Measurements from ENCODE around the gene PLOD3.
A peak's percentile ranks its signal among the peaks of the same experiment; 100 is the strongest.

PLOD3 gene

DNA sequence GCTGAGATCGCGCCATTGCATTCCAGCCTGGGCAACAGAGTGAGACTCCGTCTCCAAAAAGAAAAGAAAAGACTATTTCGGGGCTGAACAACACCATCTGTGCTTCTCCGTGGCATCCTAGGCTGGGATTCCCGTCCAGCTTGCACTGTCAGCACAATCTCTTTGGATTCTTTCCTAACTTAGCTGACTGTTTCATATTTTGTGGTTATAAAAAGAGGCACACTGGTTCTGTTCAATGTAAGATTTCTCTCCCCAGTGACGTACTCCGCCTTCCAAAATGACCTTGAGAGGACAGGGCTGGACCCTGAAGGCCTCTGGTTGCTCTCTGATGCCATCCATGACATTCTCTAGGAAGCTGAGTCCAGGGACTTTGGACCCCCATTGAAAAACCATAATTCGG is 9.3 kb upstream of the PLOD3 start:
- Histone ChIP-seq H3K27me3 (ENCODE audit: control insufficient read depth in 2 of 2, insufficient read depth in 2 of 2, low read length in 2 of 2) (no peaks in the 10 kb centered on the region), H3K4me1 (ENCODE audit: control insufficient read depth in 2 of 2, insufficient read depth in 2 of 2, low read length in 2 of 2) (peaks cover 3 to 4% of the 10 kb centered on the region in 2 donors), H3K4me3 (ENCODE audit: low read length in 2 of 2) (no peak overlapping the region), H3K27ac (ENCODE audit: low read depth in 2 of 2, low read length in 2 of 2) (no peak overlapping the region), H3K9ac (ENCODE audit: low read depth in 1 of 2, low read length in 2 of 2) (no peak overlapping the region), H3K36me3 (ENCODE audit: control insufficient read depth in 2 of 2, insufficient read depth in 2 of 2, low read length in 2 of 2) (peaks cover 10 to 38% of the 10 kb centered on the region in 2 donors), H3K9me3 (ENCODE audit: control insufficient read depth in 2 of 2, low read length in 2 of 2) (no peaks in the 10 kb centered on the region)

GRCh38 chr7:101225650-101226049 is 8.3 kb upstream of the PLOD3 start:
- Histone ChIP-seq H3K9me3 (ENCODE audit: control insufficient read depth in 2 of 2, low read length in 2 of 2) (no peaks in the 10 kb centered on the region), H3K4me3 (ENCODE audit: low read length in 2 of 2) (no peak overlapping the region), H3K9ac (ENCODE audit: low read depth in 1 of 2, low read length in 2 of 2) (no peak overlapping the region), H3K27me3 (ENCODE audit: control insufficient read depth in 2 of 2, insufficient read depth in 2 of 2, low read length in 2 of 2) (no peaks in the 10 kb centered on the region), H3K4me1 (ENCODE audit: control insufficient read depth in 2 of 2, insufficient read depth in 2 of 2, low read length in 2 of 2) (no peaks in the 10 kb centered on the region), H3K27ac (ENCODE audit: low read depth in 2 of 2, low read length in 2 of 2) (no peak overlapping the region), H3K36me3 (ENCODE audit: control insufficient read depth in 2 of 2, insufficient read depth in 2 of 2, low read length in 2 of 2) (peaks cover 10 to 40% of the 10 kb centered on the region in 2 donors)

DNA sequence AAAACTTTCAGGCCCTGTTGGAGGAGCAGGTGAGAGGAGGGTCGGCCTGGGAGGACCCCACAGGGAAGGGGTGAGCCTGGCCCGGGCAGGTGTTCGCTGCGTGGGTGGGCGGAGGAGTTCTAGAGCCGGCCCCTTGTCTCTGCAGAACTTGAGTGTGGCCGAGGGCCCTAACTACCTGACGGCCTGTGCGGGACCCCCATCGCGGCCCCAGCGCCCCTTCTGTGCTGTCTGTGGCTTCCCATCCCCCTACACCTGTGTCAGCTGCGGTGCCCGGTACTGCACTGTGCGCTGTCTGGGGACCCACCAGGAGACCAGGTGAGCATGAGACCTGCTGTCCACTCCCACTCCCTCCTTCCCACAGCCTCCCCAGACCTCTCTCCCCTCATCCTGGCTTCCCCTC is 6.1 kb upstream of the PLOD3 start:
- Histone ChIP-seq H3K27ac (ENCODE audit: low read depth in 2 of 2, low read length in 2 of 2) (no peak overlapping the region), H3K27me3 (ENCODE audit: control insufficient read depth in 2 of 2, insufficient read depth in 2 of 2, low read length in 2 of 2) (no peaks in the 10 kb centered on the region), H3K4me3 (ENCODE audit: low read length in 2 of 2) (no peak overlapping the region), H3K9me3 (ENCODE audit: control insufficient read depth in 2 of 2, low read length in 2 of 2) (no peaks in the 10 kb centered on the region), H3K4me1 (ENCODE audit: control insufficient read depth in 2 of 2, insufficient read depth in 2 of 2, low read length in 2 of 2) (peaks cover 9 to 11% of the 10 kb centered on the region in 2 donors), H3K9ac (ENCODE audit: low read depth in 1 of 2, low read length in 2 of 2) (no peak overlapping the region), H3K36me3 (ENCODE audit: control insufficient read depth in 2 of 2, insufficient read depth in 2 of 2, low read length in 2 of 2) (peaks cover 10 to 40% of the 10 kb centered on the region in 2 donors)

DNA sequence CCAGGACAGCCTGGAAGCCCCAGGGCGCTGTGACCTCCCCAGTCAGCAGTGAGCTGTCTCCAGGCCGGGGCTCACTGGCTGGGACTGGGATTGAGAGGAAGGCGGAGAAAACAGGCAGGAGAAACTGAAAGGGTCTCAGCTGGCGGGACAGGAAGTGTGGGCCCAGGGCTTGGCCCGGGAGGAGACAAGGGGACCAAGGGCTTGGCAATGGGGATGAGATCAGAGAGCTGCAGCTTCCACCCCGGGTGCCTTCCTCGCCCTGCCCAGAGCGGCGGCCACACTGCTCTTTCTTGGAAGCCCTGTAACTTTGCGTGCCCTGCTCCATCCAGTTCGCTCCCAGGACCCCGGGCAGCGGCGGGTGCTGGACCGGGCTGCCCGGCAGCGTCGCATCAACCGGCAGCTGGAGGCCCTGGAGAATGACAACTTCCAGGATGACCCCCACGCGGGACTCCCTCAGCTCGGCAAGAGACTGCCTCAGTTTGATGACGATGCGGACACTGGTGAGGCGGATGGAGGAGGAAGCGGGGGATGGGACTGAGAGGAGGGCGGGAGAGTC is 5.0 kb upstream of the PLOD3 start:
- no peak overlapping the region for H3K27ac ChIP-seq (ENCODE audit: low read depth in 2 of 2, low read length in 2 of 2)
- H3K9ac ChIP-seq (ENCODE audit: low read depth in 1 of 2, low read length in 2 of 2) = no peak overlapping the region
- no peaks in the 10 kb centered on the region for H3K9me3 ChIP-seq (ENCODE audit: control insufficient read depth in 2 of 2, low read length in 2 of 2)
- peaks cover 11 to 13% of the 10 kb centered on the region in 2 donors for H3K4me1 ChIP-seq (ENCODE audit: control insufficient read depth in 2 of 2, insufficient read depth in 2 of 2, low read length in 2 of 2)
- no peaks in the 10 kb centered on the region for H3K27me3 ChIP-seq (ENCODE audit: control insufficient read depth in 2 of 2, insufficient read depth in 2 of 2, low read length in 2 of 2)
- H3K36me3 ChIP-seq (ENCODE audit: control insufficient read depth in 2 of 2, insufficient read depth in 2 of 2, low read length in 2 of 2) = peaks cover 10 to 32% of the 10 kb centered on the region in 2 donors
- no peak overlapping the region for H3K4me3 ChIP-seq (ENCODE audit: low read length in 2 of 2)

- peaks cover 10 to 23% of the 10 kb centered on the region in 2 donors for H3K36me3 ChIP-seq (ENCODE audit: control insufficient read depth in 2 of 2, insufficient read depth in 2 of 2, low read length in 2 of 2)
- H3K9me3 ChIP-seq (ENCODE audit: control insufficient read depth in 2 of 2, low read length in 2 of 2) = no peaks in the 10 kb centered on the region
- H3K4me1 ChIP-seq (ENCODE audit: control insufficient read depth in 2 of 2, insufficient read depth in 2 of 2, low read length in 2 of 2) = peaks cover 21 to 24% of the 10 kb centered on the region in 2 donors
- no peaks in the 10 kb centered on the region for H3K27me3 ChIP-seq (ENCODE audit: control insufficient read depth in 2 of 2, insufficient read depth in 2 of 2, low read length in 2 of 2)
- no peak overlapping the region for H3K9ac ChIP-seq (ENCODE audit: low read depth in 1 of 2, low read length in 2 of 2)
- no peak overlapping the region for H3K4me3 ChIP-seq (ENCODE audit: low read length in 2 of 2)
- H3K27ac ChIP-seq (ENCODE audit: low read depth in 2 of 2, low read length in 2 of 2) = no peak overlapping the region
These were observed 2.9 kb upstream of the PLOD3 start for GRCh38 chr7:101220295-101220694.

DNA sequence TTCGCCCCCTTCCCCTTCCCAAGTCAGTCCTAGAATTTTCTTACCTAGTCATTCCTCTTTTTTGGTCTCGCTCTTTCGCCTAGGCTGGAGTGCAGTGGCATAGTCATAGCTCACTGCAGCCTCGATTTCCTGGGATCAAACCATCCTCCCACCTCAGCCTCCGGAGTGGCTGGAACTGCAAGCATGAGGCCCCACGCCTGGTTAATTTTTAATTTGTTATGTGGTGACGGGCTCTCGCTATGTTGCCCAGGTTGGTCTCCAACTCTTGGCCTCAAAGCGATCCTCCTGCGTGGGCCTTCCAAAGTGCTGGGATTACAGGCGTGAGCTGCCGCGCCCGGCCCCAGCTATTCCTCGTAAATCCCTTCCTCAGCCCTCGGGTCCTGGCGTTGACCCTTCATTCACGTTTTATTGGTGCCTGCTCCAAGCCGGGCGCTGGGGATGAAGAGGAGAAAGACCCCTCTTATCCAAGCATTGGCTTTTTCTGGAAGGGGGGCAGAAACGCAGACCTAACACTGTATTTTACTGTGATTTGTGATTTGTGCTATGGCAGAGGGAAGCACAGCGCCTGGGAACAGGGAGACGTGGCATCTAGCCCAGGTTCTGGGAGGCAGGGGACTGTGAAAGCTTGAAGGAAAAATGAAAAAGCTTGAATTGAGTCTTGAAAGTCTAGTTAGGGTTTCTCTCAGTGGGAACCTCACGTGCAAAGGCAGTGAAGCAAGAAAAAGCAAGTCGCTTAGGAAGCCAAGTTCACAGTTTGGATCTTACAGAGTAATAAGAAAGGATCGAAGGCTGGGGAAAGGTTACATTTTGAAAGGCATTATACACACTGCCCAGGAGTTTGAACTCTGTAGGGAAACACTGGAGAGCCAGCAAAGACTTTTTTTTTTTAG is 1.1 kb upstream of the PLOD3 start:
- H3K4me3 ChIP-seq (ENCODE audit: low read length in 2 of 2) = peak overlapping the region; percentile 92 to 99
- peaks cover 23 to 24% of the 10 kb centered on the region in 2 donors for H3K4me1 ChIP-seq (ENCODE audit: control insufficient read depth in 2 of 2, insufficient read depth in 2 of 2, low read length in 2 of 2)
- H3K36me3 ChIP-seq (ENCODE audit: control insufficient read depth in 2 of 2, insufficient read depth in 2 of 2, low read length in 2 of 2) = peaks cover 7 to 16% of the 10 kb centered on the region in 2 donors
- H3K9me3 ChIP-seq (ENCODE audit: control insufficient read depth in 2 of 2, low read length in 2 of 2) = no peaks in the 10 kb centered on the region
- H3K27ac ChIP-seq (ENCODE audit: low read depth in 2 of 2, low read length in 2 of 2) = peak overlapping the region; percentile 97 to 99
- peak overlapping the region; percentile 83 to 93 for H3K9ac ChIP-seq (ENCODE audit: low read depth in 1 of 2, low read length in 2 of 2)
- H3K27me3 ChIP-seq (ENCODE audit: control insufficient read depth in 2 of 2, insufficient read depth in 2 of 2, low read length in 2 of 2) = no peaks in the 10 kb centered on the region

DNA sequence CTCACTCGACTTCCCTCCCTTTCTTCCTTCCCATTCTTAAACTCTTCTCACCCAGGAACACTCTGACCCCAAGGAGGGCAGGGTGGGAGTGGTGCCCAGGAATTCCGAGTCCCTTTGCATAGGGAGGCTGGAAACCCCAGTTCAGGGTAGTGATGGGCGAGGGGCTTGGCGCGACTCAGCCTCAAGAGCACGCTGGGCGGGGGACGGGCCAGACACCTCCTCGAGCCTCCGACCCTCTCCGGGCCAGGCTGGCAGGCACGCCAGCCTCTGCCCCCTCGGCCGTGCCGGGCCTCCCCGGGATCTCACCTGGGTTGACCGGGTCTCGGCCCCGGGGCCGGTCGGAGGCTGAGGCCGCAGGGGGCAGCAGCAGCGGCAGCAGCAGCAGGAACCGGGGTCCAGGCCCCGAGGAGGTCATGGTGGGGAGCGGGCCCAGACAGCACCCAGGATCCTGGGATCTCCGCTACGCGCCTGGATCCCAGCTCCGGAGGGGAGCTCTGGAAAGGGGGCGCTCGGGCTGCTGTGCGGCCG is 457 bp downstream of the PLOD3 start:
- H3K36me3 ChIP-seq (ENCODE audit: control insufficient read depth in 2 of 2, insufficient read depth in 2 of 2, low read length in 2 of 2) = peaks cover 10 to 18% of the 10 kb centered on the region in 2 donors
- H3K9me3 ChIP-seq (ENCODE audit: control insufficient read depth in 2 of 2, low read length in 2 of 2) = no peaks in the 10 kb centered on the region
- H3K9ac ChIP-seq (ENCODE audit: low read depth in 1 of 2, low read length in 2 of 2) = peak overlapping the region; percentile 74 to 83
- peaks cover 23 to 24% of the 10 kb centered on the region in 2 donors for H3K4me1 ChIP-seq (ENCODE audit: control insufficient read depth in 2 of 2, insufficient read depth in 2 of 2, low read length in 2 of 2)
- H3K27ac ChIP-seq (ENCODE audit: low read depth in 2 of 2, low read length in 2 of 2) = peak overlapping the region; percentile 97 to 99
- H3K27me3 ChIP-seq (ENCODE audit: control insufficient read depth in 2 of 2, insufficient read depth in 2 of 2, low read length in 2 of 2) = no peaks in the 10 kb centered on the region
- peak overlapping the region; percentile 92 to 99 for H3K4me3 ChIP-seq (ENCODE audit: low read length in 2 of 2)

- Histone ChIP-seq H3K36me3 (ENCODE audit: control insufficient read depth in 2 of 2, insufficient read depth in 2 of 2, low read length in 2 of 2) (peaks cover 16 to 17% of the 10 kb centered on the region in 2 donors), H3K9ac (ENCODE audit: low read depth in 1 of 2, low read length in 2 of 2) (peak overlapping the region; percentile 74 to 83), H3K27me3 (ENCODE audit: control insufficient read depth in 2 of 2, insufficient read depth in 2 of 2, low read length in 2 of 2) (no peaks in the 10 kb centered on the region), H3K27ac (ENCODE audit: low read depth in 2 of 2, low read length in 2 of 2) (peak overlapping the region; percentile 97 to 99), H3K4me1 (ENCODE audit: control insufficient read depth in 2 of 2, insufficient read depth in 2 of 2, low read length in 2 of 2) (peaks cover 23 to 24% of the 10 kb centered on the region in 2 donors), H3K9me3 (ENCODE audit: control insufficient read depth in 2 of 2, low read length in 2 of 2) (no peaks in the 10 kb centered on the region), H3K4me3 (ENCODE audit: low read length in 2 of 2) (peak overlapping the region; percentile 92 to 99)
These were observed 1.2 kb downstream of the PLOD3 start for GRCh38 chr7:101216001-101216859.

DNA sequence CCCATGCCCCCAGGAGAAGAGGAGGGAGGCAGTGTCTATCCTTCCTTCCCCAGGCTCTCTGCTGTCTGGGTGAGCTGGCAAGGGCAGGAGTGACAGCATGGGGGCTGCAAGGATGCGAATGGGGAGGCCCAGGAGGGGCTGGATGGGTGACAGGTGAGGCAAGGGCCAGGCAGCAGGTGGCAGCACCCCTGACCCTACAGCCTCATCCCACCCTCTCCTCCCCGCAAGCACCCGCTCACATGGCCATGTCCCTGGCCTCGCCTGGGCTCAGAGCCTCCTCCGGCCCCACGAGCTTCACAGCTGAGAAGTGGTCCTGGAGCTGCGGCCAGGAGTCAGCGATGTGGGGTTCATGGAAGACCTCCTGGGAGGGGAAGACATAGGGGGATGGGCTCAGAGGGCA is 5.4 kb downstream of the PLOD3 start:
- H3K9me3 ChIP-seq (ENCODE audit: control insufficient read depth in 2 of 2, low read length in 2 of 2) = no peaks in the 10 kb centered on the region

More for the DNA sequence above, 5.4 kb downstream of the PLOD3 start:
- Histone ChIP-seq H3K9ac (ENCODE audit: low read depth in 1 of 2, low read length in 2 of 2) (no peak overlapping the region), H3K4me1 (ENCODE audit: control insufficient read depth in 2 of 2, insufficient read depth in 2 of 2, low read length in 2 of 2) (peaks cover 11 to 13% of the 10 kb centered on the region in 2 donors), H3K27ac (ENCODE audit: low read depth in 2 of 2, low read length in 2 of 2) (no peak overlapping the region), H3K4me3 (ENCODE audit: low read length in 2 of 2) (no peak overlapping the region), H3K36me3 (ENCODE audit: control insufficient read depth in 2 of 2, insufficient read depth in 2 of 2, low read length in 2 of 2) (peaks cover 26 to 41% of the 10 kb centered on the region in 2 donors), H3K27me3 (ENCODE audit: control insufficient read depth in 2 of 2, insufficient read depth in 2 of 2, low read length in 2 of 2) (no peaks in the 10 kb centered on the region)

Measured in mucosa of rectum (tissue), 2 donors.